ENCODE measurements around the gene PATJ.
"Not testable (repeated sequence)": the region's sequence is repeated elsewhere in the genome, so short reads cannot be mapped to it uniquely, and the experiment has no call there.

PATJ gene

GRCh38 chr1:61887076-61887867 lies 145.0 kb downstream of the PATJ start:
- no peak for DNase-seq (ENCODE audit: low read depth)

GRCh38 chr1:61887931-61888564 lies 145.8 kb downstream of the PATJ start:
- DNase-seq (ENCODE audit: low read depth), result no peak

GRCh38 chr1:61888808-61889207 lies 146.5 kb downstream of the PATJ start:
- no peak for DNase-seq (ENCODE audit: low read depth)

- not testable (repeated sequence) for DNase-seq (ENCODE audit: low read depth)
Observed at GRCh38 chr1:61890435-61890834, 148.2 kb downstream of the PATJ start.

- no peak for DNase-seq (ENCODE audit: low read depth)
Observed at GRCh38 chr1:61892977-61893376, 150.7 kb downstream of the PATJ start.

GRCh38 chr1:61894296-61894695 lies 152.0 kb downstream of the PATJ start:
- not testable (repeated sequence) for DNase-seq (ENCODE audit: low read depth)

- no peak for DNase-seq (ENCODE audit: low read depth)
Observed at GRCh38 chr1:61895175-61895574, 152.9 kb downstream of the PATJ start.

GRCh38 chr1:61898658-61899057 lies 156.4 kb downstream of the PATJ start:
- no peak for DNase-seq (ENCODE audit: low read depth)

- DNase-seq (ENCODE audit: low read depth), result no peak
Observed at GRCh38 chr1:61904354-61904753, 162.1 kb downstream of the PATJ start.

- DNase-seq (ENCODE audit: low read depth), result no peak
Observed at GRCh38 chr1:61907102-61907501, 164.8 kb downstream of the PATJ start.

- no peak for DNase-seq (ENCODE audit: low read depth)
Observed at GRCh38 chr1:61910035-61910434, 167.8 kb downstream of the PATJ start.

- no peak for DNase-seq (ENCODE audit: low read depth)
Observed at GRCh38 chr1:61914823-61915482, 172.7 kb downstream of the PATJ start.

GRCh38 chr1:61921435-61921834 lies 179.2 kb downstream of the PATJ start:
- DNase-seq (ENCODE audit: low read depth), result no peak

GRCh38 chr1:61922950-61923480 lies 180.7 kb downstream of the PATJ start:
- DNase-seq (ENCODE audit: low read depth), result no peak

- no peak for DNase-seq (ENCODE audit: low read depth)
Observed at GRCh38 chr1:61925591-61926298, 183.5 kb downstream of the PATJ start.

GRCh38 chr1:61926597-61926996 lies 184.3 kb downstream of the PATJ start:
- DNase-seq (ENCODE audit: low read depth), result no peak

GRCh38 chr1:61930116-61930645 lies 187.9 kb downstream of the PATJ start:
- no peak for DNase-seq (ENCODE audit: low read depth)

GRCh38 chr1:61931587-61932279 lies 189.5 kb downstream of the PATJ start:
- no peak for DNase-seq (ENCODE audit: low read depth)

GRCh38 chr1:61935516-61935915 lies 193.2 kb downstream of the PATJ start:
- DNase-seq (ENCODE audit: low read depth), result no peak

GRCh38 chr1:61936839-61937238 lies 194.6 kb downstream of the PATJ start:
- no peak for DNase-seq (ENCODE audit: low read depth)

GRCh38 chr1:61941794-61942193 lies 199.5 kb downstream of the PATJ start:
- no peak for DNase-seq (ENCODE audit: low read depth)

Measured in activated T-cell treated with anti-CD3 and anti-CD28 coated beads for 1 hour (primary cell).